GM23338 (cell line): ENCODE measurements around the gene SRGAP2C. TPM values are rescaled to one million over a fixed set of nuclear protein-coding genes. Genes with fewer than 3 reads are reported as not detected.
A peak's percentile ranks its signal among the peaks of the same experiment; 100 is the strongest.
"Not testable (repeated sequence)": the region's sequence is repeated elsewhere in the genome, so short reads cannot be mapped to it uniquely, and the experiment has no call there.

Experiments used
- ATAC-seq: fragments of 200-7000 bp; cut with Tn5 transposase; 3 replicates; pipeline ENCODE4 v1.9.1; 2020
- DNase-seq: peaks from one replicate; pipeline ENCODE4 v3.0.0-alpha.2; 2015; ENCODE audit warnings: low spot score
- H2AFZ ChIP-seq: fragments of 200-600 bp; sonication (generic); 2 replicates; pipeline ENCODE4 v1.8.0; 2016; ENCODE audit warnings: antibody characterized with exemption, mild to moderate bottlenecking, moderate library complexity
- H3F3A ChIP-seq: fragments of 200-600 bp; sonication (generic); replicated peaks from 2 replicates; pipeline ENCODE4 v1.8.0; 2017; ENCODE audit warnings: antibody characterized with exemption, mixed run types, low read depth
- H3K27ac ChIP-seq: fragments of 200-600 bp; sonication (generic); 2 replicates; pipeline ENCODE4 v1.6.1; 2016; ENCODE audit warnings: low read depth
- H3K27me3 ChIP-seq: fragments of 200-600 bp; sonication (generic); 2 replicates; pipeline ENCODE4 v1.8.0; 2016; ENCODE audit warnings: mild to moderate bottlenecking, mixed run types, moderate library complexity; ENCODE audit not compliant: insufficient read depth
- H3K36me3 ChIP-seq: fragments of 200-600 bp; sonication (generic); 2 replicates; pipeline ENCODE4 v1.8.0; 2016; ENCODE audit warnings: mild to moderate bottlenecking; ENCODE audit not compliant: insufficient read depth
- H3K4me1 ChIP-seq: fragments of 200-600 bp; sonication (generic); 2 replicates; pipeline ENCODE4 v1.8.0; 2016; ENCODE audit warnings: mild to moderate bottlenecking, moderate library complexity; ENCODE audit not compliant: insufficient read depth
- H3K4me2 ChIP-seq: fragments of 200-600 bp; sonication (generic); 2 replicates; pipeline ENCODE4 v1.7.1; 2017; ENCODE audit warnings: mixed run types
- H3K4me3 ChIP-seq: fragments of 200-600 bp; sonication (generic); 2 replicates; pipeline ENCODE4 v1.6.1; 2016; ENCODE audit warnings: mixed run types
- H3K79me2 ChIP-seq: fragments of 200-600 bp; sonication (generic); replicated peaks from 2 replicates; pipeline ENCODE4 v1.8.0; 2017; ENCODE audit warnings: mild to moderate bottlenecking; ENCODE audit not compliant: insufficient read depth
- H3K9me2 ChIP-seq: fragments of 200-600 bp; sonication (generic); 2 replicates; pipeline ENCODE4 v1.8.0; 2017; ENCODE audit not compliant: insufficient read depth
- H4K20me1 ChIP-seq: fragments of 200-600 bp; sonication (generic); replicated peaks from 2 replicates; pipeline ENCODE4 v1.8.0; 2017; ENCODE audit warnings: mild to moderate bottlenecking; ENCODE audit not compliant: insufficient read depth
- H3K27ac Mint-ChIP-seq: 2 replicates; pipeline ENCODE4 v1.8.0; 2020; ENCODE audit warnings: inconsistent platforms, mild to moderate bottlenecking, moderate library complexity, mixed read lengths
- H3K27me3 Mint-ChIP-seq: 3 replicates; pipeline ENCODE4 v1.8.0; 2022; ENCODE audit warnings: low read depth, mild to moderate bottlenecking, moderate library complexity, mixed read lengths, inconsistent platforms; ENCODE audit not compliant: insufficient read depth, poor library complexity
- H3K36me3 Mint-ChIP-seq: 3 replicates; pipeline ENCODE4 v1.8.0; 2021; ENCODE audit warnings: low read depth, mild to moderate bottlenecking, inconsistent platforms, moderate library complexity, mixed read lengths
- H3K4me1 Mint-ChIP-seq: 3 replicates; pipeline ENCODE4 v1.8.0; 2020; ENCODE audit warnings: mild to moderate bottlenecking, inconsistent platforms, mixed read lengths
- H3K4me3 Mint-ChIP-seq: 3 replicates; pipeline ENCODE4 v1.8.0; 2021; ENCODE audit warnings: moderate library complexity, mild to moderate bottlenecking, inconsistent platforms, mixed read lengths
- H3K9me3 Mint-ChIP-seq: 3 replicates; pipeline ENCODE4 v1.8.0; 2020; ENCODE audit warnings: moderate library complexity, mild to moderate bottlenecking, inconsistent platforms, mixed read lengths
- polyA plus RNA-seq: library from polyadenylated mRNA; unstranded; fragments of >200 nt; fragmentation: Nextera tagmentation; extraction: Ambion mirVana; gene quantifications from 2 replicates; pipeline ENCODE4 v1.2.1, GENCODE V29; 2016
- total RNA-seq: library from RNA; depleted of rRNA; stranded (reverse); fragments of >200 nt; shearing (Covaris generic); gene quantifications from 2 replicates; pipeline ENCODE4 v1.2.3, GENCODE V29; 2014

Gene SRGAP2C
- total and polyA plus RNA-seq, 2 experiments from 2014 or later, result 18.0 to 20.4 TPM

GRCh38 chr1:121419050-121419615, 234.4 kb downstream of the SRGAP2C start:
- H3K9me3 Mint-ChIP-seq, H3K27ac Mint-ChIP-seq, H3K36me3 ChIP-seq, H3K4me2 ChIP-seq, H3K36me3 Mint-ChIP-seq, H3K27me3 Mint-ChIP-seq, H3K9me2 ChIP-seq, H3F3A ChIP-seq, ATAC-seq, H3K4me3 ChIP-seq, H4K20me1 ChIP-seq, H3K79me2 ChIP-seq, H3K27me3 ChIP-seq, H3K27ac ChIP-seq, DNase-seq: not testable (repeated sequence)
- peaks cover 29% of the 10 kb centered on the region for H3K4me1 Mint-ChIP-seq
- Histone ChIP-seq H2AFZ (peak overlapping the region; percentile 86), H3K4me1 (peaks cover 13% of the 10 kb centered on the region)
- H3K4me3 Mint-ChIP-seq, result peak overlapping the region; percentile 46; the same call in 2 of the 3 replicates

GRCh38 chr1:121421490-121421889, 236.7 kb downstream of the SRGAP2C start:
- H4K20me1 ChIP-seq, H3K4me2 ChIP-seq, ATAC-seq, H3K4me3 Mint-ChIP-seq, H2AFZ ChIP-seq, H3K27ac ChIP-seq, H3K36me3 ChIP-seq, H3K9me3 Mint-ChIP-seq, H3K9me2 ChIP-seq, DNase-seq, H3K27me3 Mint-ChIP-seq, H3K27ac Mint-ChIP-seq, H3K36me3 Mint-ChIP-seq, H3F3A ChIP-seq, H3K4me3 ChIP-seq, H3K79me2 ChIP-seq, H3K27me3 ChIP-seq: not testable (repeated sequence)
- peaks cover 29% of the 10 kb centered on the region for H3K4me1 Mint-ChIP-seq
- H3K4me1 ChIP-seq, result peaks cover 13% of the 10 kb centered on the region

DNA sequence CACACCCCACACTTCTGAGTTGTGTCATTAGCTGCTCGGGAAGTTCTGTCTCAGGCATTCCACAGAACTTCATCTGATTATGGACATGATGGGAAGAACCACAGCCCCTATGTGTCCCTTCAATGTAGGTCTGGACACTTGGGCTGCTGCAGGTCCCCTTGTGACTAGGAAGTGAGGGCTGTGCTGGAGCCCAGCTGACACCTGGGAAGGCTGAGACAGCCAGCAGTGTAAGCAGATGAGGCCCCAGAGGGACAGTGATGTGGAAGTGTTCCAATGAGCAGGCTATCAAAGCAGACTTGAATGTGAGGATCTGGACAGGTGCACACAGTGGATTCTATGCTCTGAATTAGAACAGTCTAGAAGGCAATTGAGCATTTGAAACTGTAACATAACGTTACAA, 239.2 kb downstream of the SRGAP2C start:
- H3K4me2 ChIP-seq, H3K4me1 ChIP-seq, H3K27ac ChIP-seq, H3K27ac Mint-ChIP-seq, H3K27me3 ChIP-seq, H3K36me3 ChIP-seq, H3K27me3 Mint-ChIP-seq, H2AFZ ChIP-seq, H3K79me2 ChIP-seq, H3K36me3 Mint-ChIP-seq, ATAC-seq, H3K9me3 Mint-ChIP-seq, H3F3A ChIP-seq, H3K4me3 ChIP-seq, H4K20me1 ChIP-seq, H3K9me2 ChIP-seq, H3K4me3 Mint-ChIP-seq, DNase-seq: not testable (repeated sequence)
- H3K4me1 Mint-ChIP-seq, result peaks cover 22% of the 10 kb centered on the region

DNA sequence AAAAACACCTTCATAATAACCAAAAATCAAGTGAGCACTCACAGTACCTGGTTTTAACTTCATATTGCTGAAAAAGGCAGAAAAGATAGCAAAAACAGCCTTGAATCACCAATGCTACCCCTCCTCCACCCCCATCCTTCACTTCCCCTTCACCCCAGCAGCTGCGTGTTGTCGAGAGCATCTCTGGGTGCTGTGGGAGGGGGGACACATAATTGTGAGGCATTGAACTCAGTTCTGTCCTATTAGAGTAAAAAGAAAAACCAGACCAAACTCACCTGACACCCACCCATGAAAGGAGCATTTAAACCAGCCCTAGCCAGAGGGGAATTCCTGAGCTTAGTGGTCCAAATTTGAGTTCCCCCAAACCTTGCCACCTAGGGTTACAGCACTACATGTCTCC, 248.7 kb downstream of the SRGAP2C start:
- ATAC-seq, H3K79me2 ChIP-seq, H3K4me2 ChIP-seq, H3K4me3 Mint-ChIP-seq, H4K20me1 ChIP-seq, H3K4me3 ChIP-seq, H2AFZ ChIP-seq, DNase-seq, H3F3A ChIP-seq, H3K27ac ChIP-seq, H3K27ac Mint-ChIP-seq, H3K36me3 Mint-ChIP-seq, H3K27me3 Mint-ChIP-seq, H3K27me3 ChIP-seq, H3K4me1 Mint-ChIP-seq, H3K36me3 ChIP-seq, H3K9me3 Mint-ChIP-seq, H3K9me2 ChIP-seq, H3K4me1 ChIP-seq: not testable (repeated sequence)

DNA sequence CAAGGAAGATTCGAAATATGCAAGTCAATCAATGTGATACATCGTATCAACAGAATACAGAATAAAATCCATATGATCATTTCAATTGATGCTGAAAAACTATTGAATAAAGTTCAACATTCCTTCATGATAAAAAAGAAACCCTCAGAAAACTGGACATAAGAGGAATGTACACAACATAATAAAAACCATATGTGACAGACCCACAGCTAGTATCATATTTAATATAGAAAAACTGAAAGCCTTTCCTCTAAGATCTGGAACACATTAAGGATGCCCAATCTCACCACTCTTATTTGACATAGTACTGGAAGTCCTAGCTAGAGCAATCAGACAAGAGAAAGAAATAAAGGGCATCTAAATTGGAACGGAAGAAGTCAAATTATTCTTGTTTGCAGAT, 254.1 kb downstream of the SRGAP2C start:
- not testable (repeated sequence) for H3K27me3 Mint-ChIP-seq, H3F3A ChIP-seq, H3K36me3 ChIP-seq, H3K4me3 Mint-ChIP-seq, H3K27ac ChIP-seq, H4K20me1 ChIP-seq, H3K27ac Mint-ChIP-seq, H3K4me1 ChIP-seq, H3K9me2 ChIP-seq, H3K79me2 ChIP-seq, H3K36me3 Mint-ChIP-seq, H3K4me2 ChIP-seq, H3K4me1 Mint-ChIP-seq, H3K9me3 Mint-ChIP-seq, ATAC-seq, H2AFZ ChIP-seq, H3K27me3 ChIP-seq, H3K4me3 ChIP-seq, DNase-seq
